ENCODE results near the gene STAB2.

DNA sequence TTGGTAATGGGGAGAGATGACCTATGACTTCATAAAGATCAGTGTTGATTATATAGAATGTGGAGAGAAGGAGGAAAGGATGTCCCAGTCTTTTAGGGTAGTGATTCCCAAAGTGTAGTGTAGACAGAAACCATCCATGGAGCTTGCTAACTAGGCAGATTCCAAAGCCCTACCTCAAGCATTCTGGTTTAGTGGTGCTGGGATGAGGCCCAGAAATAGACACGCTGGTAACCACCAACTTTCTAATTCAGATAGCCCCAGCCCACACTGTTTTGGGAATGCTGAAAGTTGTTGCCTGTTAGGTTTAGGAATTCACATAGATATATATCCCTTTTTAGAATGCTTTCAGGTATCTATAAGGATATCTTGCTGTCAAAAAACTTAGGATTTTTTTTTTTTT lies 69.2 kb downstream of the STAB2 start:
- TF ChIP-seq CTCF (IDR thresholded peaks at IDR 0.05; ENCODE audit: insufficient read depth, low read length, poor library complexity, severe bottlenecking) (no peak), EZH2phosphoT487 (conservative IDR thresholded peaks at IDR 0.05; ENCODE audit: low read length) (no peak)

Data from SU-DHL-6 (cell line).